ENCODE results near the gene CEMIP. TPM values are rescaled to one million over a fixed set of nuclear protein-coding genes. Genes with fewer than 3 reads are reported as not detected.
"Not testable (repeated sequence)": the region's sequence is repeated elsewhere in the genome, so short reads cannot be mapped to it uniquely, and the experiment has no call there.

CEMIP gene
- total RNA-seq, 1 donor from 2014 or later: not detected

DNA sequence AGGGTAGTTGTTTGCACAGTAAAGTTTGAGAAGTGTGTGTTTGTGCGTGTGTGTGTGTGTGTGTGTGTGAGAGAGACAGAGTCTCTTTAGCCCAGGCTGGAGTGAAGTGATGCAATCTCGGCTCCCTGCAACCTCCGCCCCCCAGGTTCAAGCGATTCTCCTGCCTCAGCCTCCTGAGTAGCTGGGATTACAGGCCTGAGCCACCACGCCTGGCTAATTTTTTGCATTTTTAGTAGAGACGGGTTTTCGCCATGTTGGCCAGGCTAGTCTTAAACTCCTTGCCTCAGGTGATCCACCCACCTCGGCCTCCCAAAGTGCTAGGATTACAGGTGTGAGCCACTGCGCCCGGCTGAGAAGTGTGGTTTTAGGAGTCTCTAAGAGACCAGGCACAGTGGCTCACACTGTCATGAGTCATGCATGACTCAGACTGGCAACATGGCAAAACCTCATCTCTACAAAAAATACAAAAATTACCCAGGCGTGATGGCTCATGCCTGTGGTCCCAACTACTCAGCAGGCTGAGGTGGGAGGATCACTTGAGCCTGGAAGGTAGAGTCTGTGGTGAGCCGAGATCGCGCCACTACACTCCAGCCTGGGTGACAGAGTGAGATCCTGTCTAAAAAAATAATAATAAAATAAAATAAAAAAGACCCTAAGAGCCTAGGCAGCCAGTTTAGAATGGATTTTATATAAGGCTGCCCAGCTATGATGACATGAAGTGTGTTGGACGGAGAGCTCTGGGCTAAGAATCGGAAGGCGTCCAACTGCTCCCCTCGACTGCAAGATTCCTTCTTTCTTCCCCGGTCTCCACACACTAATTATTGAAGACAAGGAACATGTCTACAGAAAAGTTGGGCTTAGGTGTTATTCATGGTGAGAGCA, 176.6 kb downstream of the CEMIP start:
- intact Hi-C loops (cut with micrococcal nuclease); DNase-seq; ATAC-seq: not testable (repeated sequence)

DNA sequence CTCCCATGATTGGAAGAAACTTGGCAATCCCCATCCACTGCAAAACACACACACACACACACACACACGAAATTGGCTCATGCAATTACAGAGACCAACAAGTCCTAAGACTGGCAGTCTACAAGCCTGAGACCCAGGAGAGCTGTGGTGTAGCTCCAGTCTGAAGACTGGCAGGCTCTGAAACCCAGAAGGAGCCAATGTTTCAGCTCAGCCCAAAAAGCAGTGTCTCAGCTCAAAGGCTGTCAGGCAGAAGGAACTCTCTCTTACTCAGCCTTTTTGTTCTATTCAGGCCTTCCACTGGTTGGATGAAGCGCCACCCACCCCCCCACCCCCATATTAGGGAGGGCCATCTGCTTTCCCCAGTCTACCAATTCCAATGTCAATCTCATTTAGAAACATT, 178.4 kb downstream of the CEMIP start:
- intact Hi-C loops (cut with micrococcal nuclease): no loop called here
- no peak for ATAC-seq
- no peak for DNase-seq

DNA sequence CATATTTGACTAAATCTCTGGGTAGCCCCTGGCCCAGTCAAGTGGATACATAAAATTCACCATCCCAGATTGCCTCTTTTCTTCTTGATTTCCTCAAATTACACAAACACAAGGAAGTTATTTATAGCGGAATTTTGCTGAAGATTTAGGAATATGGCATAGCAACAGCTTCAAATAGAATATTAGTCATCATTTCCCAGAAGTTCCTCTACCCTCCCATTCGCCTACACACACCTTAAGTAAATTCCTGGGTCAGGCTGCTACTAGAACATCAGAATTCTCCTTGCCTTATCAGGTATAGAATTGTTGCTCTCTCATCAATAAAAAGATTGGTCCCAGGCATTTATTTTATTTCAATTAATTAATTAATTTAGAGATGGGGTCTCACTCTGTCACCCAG, 178.8 kb downstream of the CEMIP start:
- intact Hi-C loops (cut with micrococcal nuclease): no loop called here
- ATAC-seq: no peak
- no peak for DNase-seq

DNA sequence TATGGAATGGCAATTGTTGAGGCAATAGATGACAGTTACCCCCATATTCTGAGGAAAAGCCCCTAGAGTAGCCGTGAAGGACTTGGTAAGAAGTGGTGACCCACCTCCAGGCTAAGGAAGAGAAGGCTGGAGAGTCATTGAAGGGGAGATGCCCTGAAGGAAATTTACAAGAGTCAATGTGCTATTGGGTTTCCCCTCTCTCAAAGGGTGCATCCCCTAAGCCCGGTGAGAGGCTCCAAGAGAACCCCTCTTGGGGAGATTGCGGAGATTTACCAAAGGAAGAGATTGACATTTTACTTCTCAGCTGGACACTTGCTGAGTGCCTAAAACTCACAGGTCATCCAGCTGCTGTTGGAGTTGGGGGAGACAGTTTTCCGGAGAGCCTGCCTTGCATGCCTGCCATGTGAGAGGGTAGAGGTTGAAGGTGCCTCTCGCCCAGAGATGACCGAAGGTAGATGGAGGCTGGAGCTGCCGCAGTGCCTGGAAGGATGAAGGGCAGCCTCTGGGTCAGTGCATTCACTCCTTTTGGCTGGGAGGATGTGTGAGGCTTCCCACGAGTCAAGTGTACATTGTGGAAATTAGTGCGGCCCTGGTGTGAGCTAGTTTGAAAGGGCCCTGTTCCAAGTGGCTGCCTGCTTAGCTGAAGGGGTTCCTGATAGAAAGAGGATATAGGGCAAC, 179.8 kb downstream of the CEMIP start:
- intact Hi-C loops (cut with micrococcal nuclease): no loop called here
- ATAC-seq: no peak
- no peak for DNase-seq

- intact Hi-C loops (cut with micrococcal nuclease): loop anchor here (5.0 kb wide), 1 partner anchor 183 kb away; no protein-coding TSS in a partner anchor
- DNase-seq, ATAC-seq: not testable (repeated sequence)
Observed at GRCh38 chr15:80965454-80965853, 186.3 kb downstream of the CEMIP start.

DNA sequence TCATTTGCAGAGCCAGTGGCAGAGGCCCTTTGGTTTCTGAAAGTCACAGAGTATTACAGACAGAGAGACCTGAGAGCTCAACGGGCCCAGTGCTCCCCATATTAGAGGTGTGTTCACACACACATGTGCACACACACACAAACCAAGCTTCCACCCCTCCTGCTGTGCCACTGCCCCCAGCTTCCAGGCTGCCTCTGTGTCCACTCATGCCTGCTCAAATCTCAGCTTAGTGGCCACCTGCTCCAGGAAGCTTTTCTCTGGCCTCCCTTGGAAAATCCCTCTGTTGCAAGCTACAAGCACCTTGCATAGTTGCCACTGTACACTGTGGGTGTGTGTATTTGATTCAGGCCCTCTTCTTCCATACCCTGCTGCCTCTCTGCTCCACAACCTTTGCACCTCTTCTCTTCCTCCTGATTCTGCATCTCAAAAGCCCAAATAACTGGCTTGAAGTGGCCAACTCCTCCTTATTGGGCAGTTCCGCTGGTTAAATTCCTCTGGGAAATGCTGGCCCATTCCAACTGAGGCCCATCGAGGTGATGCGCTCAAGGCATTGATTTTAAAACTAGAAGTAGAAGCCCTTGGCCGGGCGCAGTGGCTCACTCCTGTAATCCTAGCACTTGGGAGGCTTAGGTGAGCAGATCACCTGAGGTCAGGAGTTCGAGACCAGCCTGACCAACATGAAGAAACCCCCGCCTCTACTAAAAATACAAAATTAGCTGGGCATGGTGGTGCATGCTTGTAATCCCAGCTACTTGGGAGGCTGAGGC, 187.4 kb downstream of the CEMIP start:
- DNase-seq: no peak
- ATAC-seq: no peak
- intact Hi-C loops (cut with micrococcal nuclease): loop anchor here (5.0 kb wide), 1 partner anchor 184 kb away; no protein-coding TSS in a partner anchor

DNA sequence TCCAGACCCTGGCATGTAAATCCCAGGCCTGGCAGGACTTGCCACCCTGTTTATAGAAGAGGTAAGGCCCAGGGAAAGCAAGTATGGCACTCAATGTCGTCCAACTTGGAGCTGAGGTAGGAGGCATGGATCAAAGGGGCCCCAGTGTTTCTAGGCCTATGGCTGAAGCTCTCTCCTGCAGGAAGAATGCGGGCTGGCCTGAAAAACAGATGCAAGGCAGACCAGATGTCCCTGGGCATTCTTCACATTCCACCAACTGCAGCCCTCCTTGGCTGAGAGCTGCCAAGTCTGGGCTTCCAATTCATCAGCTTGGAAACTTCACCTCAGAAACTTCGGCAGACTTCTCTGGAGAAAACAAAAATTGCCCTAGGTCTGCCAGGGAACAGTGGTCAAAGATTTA, 188.3 kb downstream of the CEMIP start:
- DNase-seq (no peak), ATAC-seq (no peak)
- intact Hi-C loops (cut with micrococcal nuclease): loop anchor here (5.0 kb wide), 1 partner anchor 185 kb away; no protein-coding TSS in a partner anchor

DNA sequence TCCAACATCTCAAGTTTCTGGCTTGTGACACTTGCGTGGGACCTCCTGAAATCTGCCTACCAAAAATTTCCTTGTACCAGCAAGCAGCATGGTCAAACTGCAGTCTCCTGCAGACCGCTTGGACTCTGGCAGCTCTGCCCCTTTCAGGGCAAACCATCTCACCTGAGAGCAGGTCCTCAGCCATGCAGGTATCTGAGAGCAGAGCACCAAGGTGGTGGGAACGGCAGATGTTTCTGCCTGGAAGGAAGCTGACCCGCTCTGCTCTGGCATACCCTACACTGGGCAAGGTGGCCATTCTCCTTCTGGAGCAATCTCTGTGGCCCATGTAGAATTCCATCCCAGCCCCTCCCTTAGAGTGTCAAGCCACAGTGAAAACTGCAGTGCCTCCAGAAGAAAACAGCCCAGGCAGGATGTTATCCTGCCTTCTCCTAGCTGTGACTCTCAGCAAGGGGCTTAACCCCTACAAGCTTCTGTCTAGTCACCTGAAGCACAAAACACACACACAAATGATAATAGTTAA, 188.9 kb downstream of the CEMIP start:
- DNase-seq: no peak
- intact Hi-C loops (cut with micrococcal nuclease): loop anchor here (5.0 kb wide), 1 partner anchor 186 kb away; no protein-coding TSS in a partner anchor
- ATAC-seq: no peak

DNA sequence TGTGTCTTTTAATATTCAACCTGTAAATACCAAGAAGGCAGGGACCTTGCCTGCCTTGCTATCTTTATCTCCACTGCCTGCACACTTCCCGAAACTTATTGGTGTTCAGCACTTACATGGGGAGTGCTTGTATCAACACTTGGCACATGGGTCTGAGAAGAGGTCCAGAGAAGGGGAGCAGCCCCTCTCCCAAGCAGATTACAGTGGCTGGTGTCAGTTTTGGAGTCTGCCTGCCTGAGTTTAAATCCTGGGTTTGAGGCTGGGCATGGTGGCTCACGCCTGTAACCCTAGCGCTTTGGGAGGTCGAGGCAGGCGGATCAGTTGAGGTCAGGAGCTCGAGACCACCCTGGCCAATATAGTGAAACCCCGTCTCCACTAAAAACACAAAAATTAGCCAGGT, 190.1 kb downstream of the CEMIP start:
- no peak for ATAC-seq
- intact Hi-C loops (cut with micrococcal nuclease): loop anchor here (5.0 kb wide), 1 partner anchor 187 kb away; no protein-coding TSS in a partner anchor
- no peak for DNase-seq

- intact Hi-C loops (cut with micrococcal nuclease): loop anchor here (10.0 kb wide), 2 partner anchors 405 to 515 kb away; no protein-coding TSS in a partner anchor
- DNase-seq (peak; percentile 53), ATAC-seq (peak; percentile 71)
Observed at GRCh38 chr15:80970018-80970657, 191.0 kb downstream of the CEMIP start.

- DNase-seq: no peak
- ATAC-seq: no peak
- intact Hi-C loops (cut with micrococcal nuclease): loop anchor here (10.0 kb wide), 2 partner anchors 406 to 516 kb away; no protein-coding TSS in a partner anchor
Observed at GRCh38 chr15:80970658-80971057, 191.5 kb downstream of the CEMIP start.

GRCh38 chr15:80971143-80971542, 192.0 kb downstream of the CEMIP start:
- intact Hi-C loops (cut with micrococcal nuclease): loop anchor here (10.0 kb wide), 2 partner anchors 406 to 516 kb away; no protein-coding TSS in a partner anchor
- no peak for ATAC-seq
- DNase-seq: no peak

- ATAC-seq: no peak
- no peak for DNase-seq
- intact Hi-C loops (cut with micrococcal nuclease): loop anchor here (10.0 kb wide), 2 partner anchors 407 to 517 kb away; no protein-coding TSS in a partner anchor
Observed at GRCh38 chr15:80972276-80972675, 193.1 kb downstream of the CEMIP start.

DNA sequence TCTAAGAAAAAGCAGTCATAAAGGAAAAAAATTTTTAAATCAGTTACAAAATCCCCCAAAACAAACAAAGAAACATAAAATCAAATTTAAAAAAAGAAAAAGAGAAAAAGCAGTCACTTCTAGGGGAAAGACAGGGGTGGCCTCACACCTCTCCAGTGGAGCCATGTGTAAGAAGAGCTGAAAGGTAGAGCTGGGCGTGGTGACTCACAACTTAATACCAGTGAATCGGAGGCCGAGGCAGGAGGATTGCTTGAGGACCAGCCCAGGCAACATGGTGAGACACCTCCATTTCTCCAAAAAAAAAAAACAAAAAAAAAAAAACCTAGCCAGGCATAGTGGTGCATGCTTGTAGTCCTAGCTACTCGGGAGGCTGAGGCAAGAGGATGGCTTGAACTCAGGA, 195.7 kb downstream of the CEMIP start:
- ATAC-seq (no peak), DNase-seq (no peak)
- intact Hi-C loops (cut with micrococcal nuclease): loop anchor here (10.0 kb wide), 2 partner anchors 410 to 520 kb away; no protein-coding TSS in a partner anchor

GRCh38 chr15:80976851-80977250, 197.7 kb downstream of the CEMIP start:
- no peak for DNase-seq
- intact Hi-C loops (cut with micrococcal nuclease): loop anchor here (10.0 kb wide), 2 partner anchors 412 to 522 kb away; no protein-coding TSS in a partner anchor
- no peak for ATAC-seq

DNA sequence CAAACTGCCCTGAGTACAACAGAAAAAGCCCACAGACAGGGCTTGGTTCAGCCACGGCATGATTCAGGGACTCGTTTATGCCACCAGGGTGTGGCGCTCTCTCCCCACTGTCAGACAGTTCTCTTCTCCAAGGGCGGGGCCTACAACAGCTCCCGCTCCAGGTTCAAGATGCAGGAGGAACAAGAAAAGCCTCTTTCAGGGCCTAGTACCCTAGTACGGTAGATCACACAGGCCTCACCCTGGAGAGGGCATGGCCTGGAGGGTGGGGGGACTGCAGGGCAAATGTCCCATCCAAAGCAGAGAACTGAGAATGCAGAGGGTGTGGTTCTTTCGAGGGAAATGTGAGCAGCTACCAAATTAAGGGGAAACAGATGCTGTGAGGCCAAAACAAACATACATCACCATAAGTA, 198.5 kb downstream of the CEMIP start:
- DNase-seq (peak; percentile 73), ATAC-seq (peak; percentile 71)
- intact Hi-C loops (cut with micrococcal nuclease): loop anchor here (10.0 kb wide), 2 partner anchors 413 to 523 kb away; no protein-coding TSS in a partner anchor

DNA sequence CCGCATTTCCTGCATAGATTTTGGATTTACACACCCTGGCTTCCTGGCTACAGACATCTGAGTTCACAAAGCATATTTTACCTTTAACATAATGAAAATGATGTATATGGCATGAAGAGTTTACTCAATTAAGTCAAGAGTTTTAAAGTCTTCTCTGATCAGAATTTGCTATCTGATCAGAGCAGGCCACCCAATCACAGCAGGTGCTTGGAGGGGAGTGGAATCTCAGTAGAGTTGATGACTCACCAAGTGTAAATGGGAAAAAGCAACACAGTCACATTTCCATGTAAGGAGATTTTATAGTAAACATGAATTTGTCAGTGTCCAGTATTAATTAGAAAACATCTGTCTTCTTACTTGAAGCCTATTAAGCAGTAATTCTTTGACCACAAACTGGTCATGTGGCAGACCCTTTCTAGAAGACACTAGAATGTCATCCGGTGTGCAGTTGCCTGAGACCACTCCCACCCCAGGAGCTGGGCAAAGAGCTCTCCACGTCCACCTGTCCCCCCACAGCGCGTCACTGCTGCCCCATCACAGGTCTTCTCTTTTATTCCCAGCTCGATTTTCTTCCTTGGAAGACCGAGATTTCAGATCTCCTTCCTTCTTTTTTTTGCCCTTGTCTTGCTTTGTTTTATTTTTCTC, 199.6 kb downstream of the CEMIP start:
- DNase-seq (no peak), ATAC-seq (no peak)
- intact Hi-C loops (cut with micrococcal nuclease): loop anchor here (10.0 kb wide), 2 partner anchors 414 to 524 kb away; no protein-coding TSS in a partner anchor

All from left ventricle myocardium superior (tissue), 1 donor.